ENCODE data around the gene FGF14.

FGF14 gene

GRCh38 chr13:102197193-102197592, 204.7 kb downstream of the FGF14 start:
- no peak for DNase-seq (ENCODE audit: low spot score)
- Histone ChIP-seq H3K27ac (no peak overlapping the region), H3K4me3 (no peak overlapping the region)
- no peak for TF ChIP-seq CTCF (IDR thresholded peaks at IDR 0.05)

- H3K4me3 ChIP-seq, result no peak overlapping the region
- no peak overlapping the region for H3K27ac ChIP-seq
- no peak for DNase-seq (ENCODE audit: low spot score)
- no peak for TF ChIP-seq CTCF (IDR thresholded peaks at IDR 0.05)
Observed at GRCh38 chr13:102195566-102196462, 206.0 kb downstream of the FGF14 start.

GRCh38 chr13:102192858-102193257, 209.0 kb downstream of the FGF14 start:
- TF ChIP-seq CTCF (IDR thresholded peaks at IDR 0.05), result no peak
- Histone ChIP-seq H3K4me3 (no peak overlapping the region), H3K27ac (no peak overlapping the region)
- no peak for DNase-seq (ENCODE audit: low spot score)

- no peak overlapping the region for H3K27ac ChIP-seq
- DNase-seq (ENCODE audit: low spot score), result no peak
- TF ChIP-seq CTCF (IDR thresholded peaks at IDR 0.05), result no peak
- H3K4me3 ChIP-seq, result no peak overlapping the region
Observed at GRCh38 chr13:102191951-102192502, 209.8 kb downstream of the FGF14 start.

GRCh38 chr13:102190930-102191329, 210.9 kb downstream of the FGF14 start:
- Histone ChIP-seq H3K4me3 (no peak overlapping the region), H3K27ac (no peak overlapping the region)
- TF ChIP-seq CTCF (IDR thresholded peaks at IDR 0.05), result no peak
- DNase-seq (ENCODE audit: low spot score), result no peak

GRCh38 chr13:102187313-102187712, 214.5 kb downstream of the FGF14 start:
- H3K27ac ChIP-seq, result no peak overlapping the region
- H3K4me3 ChIP-seq, result no peak overlapping the region
- no peak for TF ChIP-seq CTCF (IDR thresholded peaks at IDR 0.05)
- no peak for DNase-seq (ENCODE audit: low spot score)

All from coronary artery (tissue), 2 donors.